NB4 (cell line): ENCODE measurements around the gene ADCY1.
"Not testable (repeated sequence)": the region's sequence is repeated elsewhere in the genome, so short reads cannot be mapped to it uniquely, and the experiment has no call there.

Source experiments
- DNase-seq: peaks from one replicate; pipeline ENCODE4 v3.0.0; 2010; ENCODE audit warnings: low read depth
- H3K4me3 ChIP-seq: one replicate; pipeline ENCODE4 v1.5.1; 2011; ENCODE audit warnings: mild to moderate bottlenecking, low read depth, low read length, moderate library complexity
- CTCF ChIP-seq: IDR thresholded peaks from one replicate; pipeline ENCODE4 v1.5.1; 2012; ENCODE audit warnings: low read depth, low read length
- MAX ChIP-seq: IDR thresholded peaks from 2 replicates; pipeline ENCODE4 v1.6.1; 2011; ENCODE audit warnings: low read depth, low read length
- MYC ChIP-seq: IDR thresholded peaks from 2 replicates; pipeline ENCODE4 v1.6.1; 2011; ENCODE audit warnings: low read depth, low read length
- POLR2A ChIP-seq: IDR thresholded peaks from 2 replicates; pipeline ENCODE4 v1.6.1; 2011; ENCODE audit warnings: mild to moderate bottlenecking; ENCODE audit not compliant: insufficient read length; ENCODE audit errors: extremely low read depth

ADCY1 gene

GRCh38 chr7:45720989-45721388 lies 146.8 kb downstream of the ADCY1 start:
- no peak for TF ChIP-seq CTCF
- TF ChIP-seq MAX, result no peak
- TF ChIP-seq MYC, result no peak
- TF ChIP-seq POLR2A, result no peak
- peak; percentile 2 for DNase-seq
- H3K4me3 ChIP-seq, result no peak overlapping the region

- peak; percentile 23 for DNase-seq
- no peak for TF ChIP-seq CTCF
- TF ChIP-seq MYC, result no peak
- no peak for TF ChIP-seq MAX
- TF ChIP-seq POLR2A, result no peak
- H3K4me3 ChIP-seq, result no peak overlapping the region
Measured at GRCh38 chr7:45721686-45722598, 147.8 kb downstream of the ADCY1 start.

GRCh38 chr7:45725231-45725630 lies 151.1 kb downstream of the ADCY1 start:
- DNase-seq, H3K4me3 ChIP-seq: not testable (repeated sequence)

GRCh38 chr7:45726883-45727282 lies 152.7 kb downstream of the ADCY1 start:
- no peak for TF ChIP-seq MYC
- no peak overlapping the region for H3K4me3 ChIP-seq
- DNase-seq, result no peak

GRCh38 chr7:45731692-45732443 lies 157.7 kb downstream of the ADCY1 start:
- peak; percentile 77 for DNase-seq
- H3K4me3 ChIP-seq, result not testable (repeated sequence)

- H3K4me3 ChIP-seq, DNase-seq: not testable (repeated sequence)
Measured at GRCh38 chr7:45738920-45739319, 164.8 kb downstream of the ADCY1 start.

GRCh38 chr7:45740573-45740972 lies 166.4 kb downstream of the ADCY1 start:
- DNase-seq, H3K4me3 ChIP-seq: not testable (repeated sequence)

GRCh38 chr7:45748976-45749375 lies 174.8 kb downstream of the ADCY1 start:
- DNase-seq, result peak; percentile 22
- H3K4me3 ChIP-seq, result not testable (repeated sequence)

GRCh38 chr7:45751352-45751751 lies 177.2 kb downstream of the ADCY1 start:
- DNase-seq, H3K4me3 ChIP-seq: not testable (repeated sequence)

GRCh38 chr7:45756333-45756732 lies 182.2 kb downstream of the ADCY1 start:
- H3K4me3 ChIP-seq, DNase-seq: not testable (repeated sequence)

GRCh38 chr7:45756757-45757156 lies 182.6 kb downstream of the ADCY1 start:
- not testable (repeated sequence) for H3K4me3 ChIP-seq, DNase-seq

- not testable (repeated sequence) for H3K4me3 ChIP-seq, DNase-seq
Measured at GRCh38 chr7:45759464-45759863, 185.3 kb downstream of the ADCY1 start.

GRCh38 chr7:45761545-45762205 lies 187.5 kb downstream of the ADCY1 start:
- not testable (repeated sequence) for DNase-seq, H3K4me3 ChIP-seq

- H3K4me3 ChIP-seq, DNase-seq: not testable (repeated sequence)
Measured at GRCh38 chr7:45762225-45762994, 188.2 kb downstream of the ADCY1 start.
